GM21360 (cell line): ENCODE measurements around the gene MED8.

Experiments used
- ATAC-seq: cut with Tn5 transposase; IDR thresholded peaks from one replicate; pipeline ENCODE4 v1.9.1; 2021; ENCODE audit warnings: mild to moderate bottlenecking, moderate library complexity; ENCODE audit not compliant: unreplicated experiment

MED8 gene, protein sequence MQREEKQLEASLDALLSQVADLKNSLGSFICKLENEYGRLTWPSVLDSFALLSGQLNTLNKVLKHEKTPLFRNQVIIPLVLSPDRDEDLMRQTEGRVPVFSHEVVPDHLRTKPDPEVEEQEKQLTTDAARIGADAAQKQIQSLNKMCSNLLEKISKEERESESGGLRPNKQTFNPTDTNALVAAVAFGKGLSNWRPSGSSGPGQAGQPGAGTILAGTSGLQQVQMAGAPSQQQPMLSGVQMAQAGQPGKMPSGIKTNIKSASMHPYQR

DNA sequence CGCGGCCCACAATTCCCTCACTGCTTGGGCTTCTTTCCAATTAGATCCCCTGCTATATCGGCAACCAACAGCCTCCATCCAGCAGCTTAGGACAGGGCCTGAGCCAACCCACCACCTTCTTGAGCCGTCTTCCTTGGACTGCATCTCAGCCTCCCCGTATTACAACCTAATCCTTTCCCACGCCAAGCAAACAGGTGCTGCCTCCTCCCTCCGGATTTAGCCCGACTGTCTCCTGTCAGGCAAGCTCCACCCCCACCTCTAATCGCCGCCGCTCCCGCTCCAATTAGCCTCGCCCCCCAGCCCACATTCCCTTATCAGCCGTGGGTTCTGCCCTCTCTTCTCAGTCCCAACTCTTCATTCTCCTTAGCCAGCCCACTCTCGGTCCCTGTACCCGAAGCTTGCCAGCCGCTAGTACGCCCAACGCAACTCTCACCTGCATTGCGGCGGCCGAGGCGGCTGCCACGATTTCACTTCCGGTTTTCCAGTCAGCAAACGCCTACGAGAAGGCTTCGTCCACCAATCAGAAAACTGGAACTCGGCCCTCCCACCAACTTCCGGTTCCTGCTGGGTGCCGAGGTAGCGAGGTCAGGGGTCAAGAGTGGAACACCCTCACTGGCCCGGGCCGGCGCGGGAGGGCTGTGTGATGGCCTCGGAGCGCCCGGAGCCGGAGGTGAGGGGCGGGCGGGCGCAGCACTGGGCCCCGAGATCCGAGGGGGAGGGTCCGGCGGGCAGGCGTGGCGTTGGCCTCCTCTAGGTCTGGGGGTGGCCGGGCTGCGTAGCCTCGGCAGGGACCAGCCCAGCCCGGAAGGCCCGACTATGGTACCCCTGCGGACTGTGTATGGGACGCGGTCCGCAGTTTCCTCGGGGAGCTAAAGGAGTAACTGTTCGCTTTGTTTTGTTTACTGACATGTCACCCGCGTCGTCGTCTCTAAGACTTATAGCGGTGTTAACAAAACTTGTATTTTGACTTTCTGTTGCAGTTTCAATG, at the start of gene MED8, which contains the start of gene SZT2:
Gene MED8 (minus strand): TSS at position 475 of the 988 bp plus-strand sequence. CDS start 36 bp downstream, at position 439.
Gene SZT2 (plus strand): TSS at position 574 of the 988 bp plus-strand sequence. CDS start 70 bp downstream, at position 644.
- peak; percentile 78 for ATAC-seq

DNA sequence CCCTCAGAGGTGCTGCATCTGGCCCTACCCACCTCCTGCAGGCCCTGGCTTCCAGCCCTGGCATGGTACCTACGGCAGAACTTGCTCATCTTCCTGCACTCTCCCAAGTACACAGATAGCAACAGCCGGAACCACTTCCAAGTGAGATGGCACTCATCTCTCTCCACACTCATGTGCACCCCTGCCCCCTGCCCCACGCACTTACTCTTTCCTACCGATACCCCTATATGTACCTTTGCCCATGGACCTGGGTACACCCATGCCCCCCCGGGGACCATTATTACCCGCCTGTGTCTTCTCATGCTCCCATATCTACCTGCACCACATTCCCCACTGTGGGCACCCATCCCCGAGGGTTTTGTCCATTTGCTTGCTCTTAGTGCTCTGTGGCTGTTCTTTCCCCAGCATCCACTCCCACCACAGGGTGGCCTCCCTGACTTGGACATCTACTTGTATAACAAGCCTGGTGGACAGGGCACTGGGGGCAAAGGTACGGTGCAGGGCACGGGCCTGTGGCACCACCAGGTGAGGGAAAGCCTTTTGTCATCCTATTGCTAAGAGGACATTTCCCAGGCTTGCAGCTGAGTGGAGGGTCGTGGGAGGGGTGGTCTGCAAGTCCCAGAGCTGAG, 49.5 kb upstream of the MED8 start:
- no peak for ATAC-seq

DNA sequence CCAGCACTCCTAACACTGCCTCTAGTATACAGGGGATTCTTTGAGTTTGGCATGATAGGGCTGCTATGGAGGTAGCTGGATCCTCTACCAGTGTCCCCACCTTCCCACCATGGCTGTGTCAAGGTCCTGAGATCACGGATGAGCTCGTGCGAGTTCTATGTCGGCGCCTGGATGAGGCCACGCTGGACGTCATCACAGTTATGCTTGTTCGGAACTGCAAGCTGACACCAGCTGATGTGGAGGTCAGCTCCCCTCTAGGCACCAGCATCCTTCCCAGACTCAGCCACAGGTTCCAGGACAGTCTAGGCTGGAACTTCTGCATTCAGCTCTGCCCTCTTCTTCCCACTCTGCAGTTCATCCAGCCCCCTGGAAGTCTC, 49.0 kb upstream of the MED8 start:
- ATAC-seq: no peak

DNA sequence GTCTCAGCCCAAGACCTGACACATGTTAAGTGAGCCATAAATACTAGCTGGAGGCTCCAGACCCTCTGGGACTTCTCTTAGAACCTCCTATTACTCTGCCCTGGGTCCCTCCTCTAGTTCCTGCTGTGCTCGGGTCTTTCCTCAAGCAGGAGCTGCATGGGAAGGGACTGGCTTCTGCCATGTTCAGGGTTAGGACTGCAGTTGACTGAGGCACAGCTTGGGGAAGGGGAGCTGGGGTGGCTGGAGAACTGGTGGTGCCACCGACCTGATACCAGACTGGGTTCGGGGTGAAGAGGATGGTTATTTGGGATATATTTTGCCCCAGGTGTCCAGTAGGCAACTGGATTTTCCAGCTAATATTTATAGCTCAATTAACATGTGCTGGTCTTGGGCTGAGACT, 48.4 kb upstream of the MED8 start:
- ATAC-seq: no peak

DNA sequence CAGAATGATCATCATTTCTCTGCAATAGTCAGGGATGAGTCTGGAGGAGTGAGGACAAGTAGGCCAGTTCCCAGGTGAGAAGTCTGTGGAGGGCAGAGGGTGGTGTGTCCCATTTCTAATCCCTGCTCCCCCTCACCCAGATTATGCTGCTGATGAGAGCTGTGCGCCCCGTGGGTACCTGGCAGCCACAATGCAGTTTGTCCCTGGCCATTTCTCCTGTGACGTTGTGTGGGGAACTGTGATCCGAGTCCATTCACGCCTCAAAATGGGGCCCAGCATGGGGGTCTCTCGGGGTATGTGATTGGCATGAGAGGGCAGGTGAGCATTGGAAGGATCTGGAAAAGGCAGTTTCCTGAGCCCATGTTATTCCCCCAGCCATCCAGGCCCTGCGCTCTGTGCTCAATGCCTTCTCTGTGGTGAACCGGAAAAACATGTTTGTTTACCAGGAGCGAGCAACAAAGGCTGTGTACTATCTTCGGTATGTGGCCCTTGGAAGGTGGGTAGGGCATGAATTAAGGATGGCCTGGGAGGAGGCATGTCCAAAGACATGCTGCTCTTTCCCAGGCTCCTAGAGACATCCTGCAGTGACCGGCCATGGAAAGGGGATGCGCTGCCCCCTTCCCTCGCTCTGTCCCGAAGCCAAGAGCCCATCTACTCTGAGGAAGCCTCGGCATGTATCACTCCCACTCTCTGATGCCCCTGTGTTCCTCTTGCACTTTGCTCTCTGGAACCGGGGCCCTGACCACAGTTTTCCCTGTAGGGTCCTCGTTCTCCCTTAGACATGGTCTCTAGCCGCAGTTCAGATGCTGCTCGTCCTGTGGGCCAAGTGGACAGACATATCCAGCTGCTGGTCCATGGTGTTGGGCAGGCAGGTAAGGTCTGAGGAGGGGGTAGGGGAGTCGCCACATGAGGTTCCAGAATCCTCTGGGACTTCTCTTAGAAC, 47.7 kb upstream of the MED8 start:
- ATAC-seq: no peak

DNA sequence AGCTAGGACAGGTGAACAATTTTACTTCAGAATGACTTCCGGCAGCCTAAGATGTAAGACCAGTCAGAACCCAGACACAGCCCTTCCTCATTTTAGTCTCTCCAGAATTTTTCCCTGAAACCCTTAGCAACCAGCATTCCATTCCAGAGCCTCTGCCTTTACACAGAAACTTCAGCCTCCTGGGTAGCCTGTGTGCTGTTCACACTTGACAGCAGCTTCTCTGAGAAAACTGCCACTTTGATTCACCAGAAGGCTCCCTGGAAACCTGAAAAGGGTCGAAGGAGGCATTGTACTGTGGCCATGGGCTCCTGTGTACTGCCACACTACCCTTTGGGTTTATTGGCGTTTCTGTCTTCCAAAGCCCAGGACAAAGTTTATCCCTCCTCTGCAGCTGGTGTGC, 46.8 kb upstream of the MED8 start:
- no peak for ATAC-seq

DNA sequence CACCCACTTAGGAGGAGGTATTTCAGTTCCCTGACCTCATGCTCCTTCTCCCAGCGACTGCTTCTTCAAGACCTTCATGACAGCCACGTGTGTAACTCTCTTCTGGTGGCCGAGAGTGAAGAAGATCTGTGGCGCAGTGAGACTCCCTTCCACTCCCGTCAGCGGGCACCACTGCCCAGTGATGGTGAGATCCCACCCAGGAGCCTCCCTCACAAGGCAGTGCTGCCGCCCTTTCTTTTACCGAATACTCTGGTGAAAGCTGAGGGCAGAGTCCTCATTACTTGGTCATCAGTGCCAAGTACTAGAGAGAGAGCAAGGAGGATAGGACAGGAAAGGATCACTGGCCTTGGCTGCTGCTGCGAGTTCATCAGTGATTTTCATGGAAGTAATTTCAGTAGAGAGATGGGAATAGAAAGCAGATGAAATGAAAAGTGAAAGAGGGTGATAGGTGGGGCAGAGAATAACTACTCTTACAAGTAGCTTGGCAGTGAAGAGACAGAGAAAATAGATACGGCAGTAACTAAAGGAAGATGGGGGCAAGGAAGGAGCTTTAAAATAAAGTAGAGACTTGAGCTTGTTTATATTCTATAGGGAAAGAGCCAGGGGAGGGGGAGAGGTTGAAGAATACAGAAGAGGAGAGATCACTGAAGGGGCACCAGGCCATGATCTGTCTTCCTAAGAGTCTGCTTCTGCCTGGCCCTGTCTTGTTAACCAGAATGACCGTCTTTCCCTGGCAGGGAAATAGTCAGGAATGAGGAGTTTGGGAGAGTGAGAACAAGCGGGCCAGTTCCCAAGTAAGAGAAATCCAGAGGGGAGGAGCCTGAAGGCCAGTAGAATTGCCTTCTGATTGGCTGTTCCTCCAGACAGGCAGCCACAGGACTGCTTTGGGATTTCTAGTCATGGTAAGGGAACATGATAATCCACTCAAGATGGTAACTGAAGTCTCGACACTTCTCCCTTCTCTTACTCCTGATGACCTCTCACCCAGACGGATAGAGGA, 45.8 kb upstream of the MED8 start:
- no peak for ATAC-seq

DNA sequence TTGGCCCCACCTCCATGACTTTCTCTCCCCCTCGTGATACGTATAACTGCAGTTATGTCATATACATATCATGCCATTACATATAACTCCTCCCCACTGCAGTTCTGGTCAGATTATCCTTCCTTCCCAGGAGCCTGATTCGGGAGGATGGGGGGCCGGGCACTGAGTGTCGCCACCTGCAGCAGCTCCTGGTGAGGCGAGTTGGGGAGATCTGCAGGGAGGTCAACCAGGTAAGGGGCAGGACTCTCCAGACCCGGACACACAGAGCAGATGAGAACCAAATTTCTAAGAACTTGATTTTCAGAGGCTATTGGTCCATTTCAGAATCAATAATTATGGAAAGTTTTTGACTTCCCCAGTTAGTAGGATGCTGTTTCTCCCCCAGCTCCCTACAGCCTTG, 44.7 kb upstream of the MED8 start:
- ATAC-seq: no peak

DNA sequence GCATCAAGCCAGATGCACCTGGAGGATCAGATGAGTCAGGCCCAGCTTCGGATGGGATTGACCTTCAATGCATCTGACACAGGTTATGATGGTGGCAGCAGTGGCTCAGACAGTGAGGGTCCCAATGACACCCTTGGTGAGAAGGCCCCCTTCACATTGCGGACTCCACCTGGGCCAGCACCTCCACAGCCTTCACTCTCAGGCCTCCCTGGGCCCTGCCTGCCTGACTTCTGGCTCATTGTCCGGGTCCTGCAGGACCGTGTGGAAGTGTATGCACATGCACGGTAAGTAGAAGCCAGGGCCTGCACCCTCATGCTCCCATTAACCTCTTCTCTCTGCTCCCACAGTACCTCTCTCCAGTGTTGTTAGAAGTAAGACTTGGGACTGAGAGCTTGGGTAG, 43.3 kb upstream of the MED8 start:
- no peak for ATAC-seq

DNA sequence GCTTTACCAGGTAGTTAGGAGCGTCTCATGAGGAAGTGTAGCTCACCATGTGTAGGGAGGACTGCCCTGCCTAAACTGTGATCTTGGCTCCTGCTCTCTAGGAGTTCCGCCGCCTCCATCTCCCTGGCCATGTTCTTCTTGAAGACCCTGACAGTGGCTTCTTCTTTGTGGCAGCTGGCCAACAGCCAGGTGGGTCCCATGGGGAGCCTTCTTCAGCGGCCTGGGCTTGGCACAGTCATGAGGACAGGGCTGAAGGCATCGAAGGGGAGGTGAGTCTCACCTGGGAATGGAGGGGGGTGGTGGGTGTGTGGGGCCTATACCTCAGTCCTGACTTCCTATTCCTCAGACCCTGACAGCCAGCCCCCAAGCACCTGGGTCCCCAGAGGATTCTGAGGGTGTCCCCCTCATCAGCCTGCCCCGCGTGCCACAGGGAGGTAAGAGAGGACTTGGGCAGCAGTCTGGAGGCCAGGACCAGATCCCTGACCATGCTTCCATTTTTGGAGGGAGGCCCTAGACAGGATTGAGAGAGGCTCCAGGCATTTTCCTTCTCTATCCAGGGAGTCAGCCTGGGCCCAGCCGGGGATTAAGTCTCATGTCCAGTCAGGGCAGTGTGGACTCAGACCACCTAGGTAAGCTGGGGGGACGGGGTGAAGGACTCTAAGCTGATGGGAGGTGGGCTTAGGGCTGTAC, 42.7 kb upstream of the MED8 start:
- ATAC-seq: no peak

DNA sequence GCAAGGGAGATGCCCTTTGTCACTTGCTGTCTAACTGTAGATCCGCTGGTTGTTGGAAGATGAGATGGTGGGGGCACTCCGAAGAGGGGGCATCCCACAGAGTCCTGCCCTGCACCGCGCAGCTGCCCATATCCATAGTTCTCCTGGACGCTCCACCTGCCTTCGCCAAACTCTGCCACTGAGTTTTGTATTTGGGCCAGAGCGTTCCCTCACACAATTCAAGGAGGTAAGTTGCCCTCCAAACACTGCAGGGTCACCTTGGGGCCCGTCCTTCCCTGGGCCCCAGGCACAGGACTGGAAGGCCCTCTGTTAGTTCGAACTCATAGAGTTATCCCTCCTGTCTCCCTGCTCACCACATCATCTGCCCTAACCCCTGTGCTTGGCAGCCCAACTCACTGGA, 42.1 kb upstream of the MED8 start:
- no peak for ATAC-seq

DNA sequence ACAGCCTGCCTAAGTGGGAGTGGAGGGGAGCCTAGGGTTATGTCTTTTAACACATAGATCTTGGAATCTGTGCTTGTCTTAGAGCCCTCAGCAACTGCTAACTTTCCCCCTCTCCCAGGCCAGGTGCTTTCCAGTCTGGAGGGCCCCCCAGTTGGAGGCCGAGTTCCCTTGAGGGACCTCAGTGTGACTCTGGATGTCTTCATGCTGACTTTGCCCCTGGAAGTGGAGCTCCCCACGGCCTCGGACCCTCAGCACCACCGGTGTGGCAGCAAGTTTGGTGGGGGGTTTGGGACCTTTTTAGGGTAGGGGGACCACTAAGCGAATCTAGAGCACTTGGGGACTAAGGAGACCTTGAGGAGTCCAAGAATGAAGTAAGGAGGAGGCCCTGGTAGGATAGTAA, 41.2 kb upstream of the MED8 start:
- ATAC-seq: no peak

DNA sequence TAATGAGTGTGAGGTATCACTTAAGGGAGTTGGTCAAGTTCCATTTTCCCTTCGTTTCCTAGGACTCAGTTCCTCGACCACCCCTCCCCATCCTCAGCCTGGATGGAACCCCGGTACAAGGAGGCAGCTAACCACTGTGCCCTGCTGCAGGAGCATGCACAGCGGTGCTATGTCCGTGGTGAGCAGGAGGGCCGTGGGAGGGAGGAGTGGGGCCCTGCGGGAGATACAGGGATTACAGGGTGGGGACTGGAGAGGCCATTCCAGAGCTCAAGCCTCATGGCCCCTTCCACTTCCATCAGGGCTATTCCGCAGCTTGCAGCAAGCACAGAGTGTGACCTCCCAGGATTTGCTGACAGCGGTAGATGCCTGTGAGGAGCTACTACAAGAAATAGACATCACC, 38.3 kb upstream of the MED8 start:
- no peak for ATAC-seq

DNA sequence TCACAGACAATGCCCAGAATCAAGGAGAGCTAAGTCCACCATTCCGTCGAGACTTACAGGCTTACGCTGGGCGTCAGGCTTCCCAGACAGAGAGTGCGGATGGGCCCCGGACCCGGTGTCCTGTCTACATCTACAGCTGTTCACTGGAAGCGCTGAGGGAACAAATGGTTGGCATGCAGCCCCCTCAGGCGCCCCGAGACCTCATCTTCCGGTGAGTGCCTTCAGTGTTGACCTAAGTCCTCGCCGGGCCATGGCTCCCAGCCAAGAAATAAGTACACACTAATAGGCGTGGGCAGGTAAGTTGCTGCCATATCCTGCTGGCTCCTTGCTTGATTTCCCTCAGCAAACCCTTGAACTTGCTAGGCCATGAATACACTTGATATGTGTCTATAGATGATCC, 37.9 kb upstream of the MED8 start:
- ATAC-seq: no peak

DNA sequence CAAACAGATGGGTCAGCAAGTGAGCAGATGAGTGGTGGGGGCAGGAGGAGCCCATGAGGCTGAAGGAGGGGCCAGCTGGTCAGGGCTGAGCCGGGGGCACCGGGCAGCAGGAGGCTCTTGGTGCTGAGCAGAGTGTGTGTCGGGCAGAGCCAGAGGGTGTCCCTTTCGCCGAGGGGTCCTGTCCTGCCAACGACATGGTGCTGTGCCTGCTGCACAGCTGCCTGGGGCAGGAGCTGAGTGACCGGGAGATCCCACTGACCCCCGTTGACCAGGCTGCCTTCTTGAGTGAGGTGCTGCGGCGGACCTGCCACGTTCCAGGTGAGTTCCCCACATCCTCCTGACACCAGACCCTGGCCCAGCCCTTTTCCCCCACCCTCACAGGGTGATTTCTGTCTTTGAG, 36.6 kb upstream of the MED8 start:
- no peak for ATAC-seq

DNA sequence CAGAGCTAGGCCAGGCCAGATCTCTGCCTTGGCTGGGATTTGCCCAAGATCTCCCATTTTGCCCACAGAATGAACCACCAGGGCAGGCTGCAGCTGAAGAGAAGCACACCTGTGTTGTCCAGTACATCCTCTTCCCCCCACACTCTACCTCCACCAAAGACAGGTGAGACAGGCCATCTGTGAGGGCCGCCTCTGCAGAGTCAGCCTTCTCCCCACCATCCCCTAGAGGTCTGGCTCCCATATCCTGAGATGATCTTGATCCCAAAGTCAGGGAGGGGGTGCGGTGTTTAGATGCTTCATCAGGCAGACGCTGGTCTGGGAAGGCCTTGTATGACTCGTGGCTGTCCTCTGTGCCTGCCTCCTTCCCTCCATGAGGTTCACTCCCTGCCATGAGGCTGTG, 35.4 kb upstream of the MED8 start:
- ATAC-seq: no peak

DNA sequence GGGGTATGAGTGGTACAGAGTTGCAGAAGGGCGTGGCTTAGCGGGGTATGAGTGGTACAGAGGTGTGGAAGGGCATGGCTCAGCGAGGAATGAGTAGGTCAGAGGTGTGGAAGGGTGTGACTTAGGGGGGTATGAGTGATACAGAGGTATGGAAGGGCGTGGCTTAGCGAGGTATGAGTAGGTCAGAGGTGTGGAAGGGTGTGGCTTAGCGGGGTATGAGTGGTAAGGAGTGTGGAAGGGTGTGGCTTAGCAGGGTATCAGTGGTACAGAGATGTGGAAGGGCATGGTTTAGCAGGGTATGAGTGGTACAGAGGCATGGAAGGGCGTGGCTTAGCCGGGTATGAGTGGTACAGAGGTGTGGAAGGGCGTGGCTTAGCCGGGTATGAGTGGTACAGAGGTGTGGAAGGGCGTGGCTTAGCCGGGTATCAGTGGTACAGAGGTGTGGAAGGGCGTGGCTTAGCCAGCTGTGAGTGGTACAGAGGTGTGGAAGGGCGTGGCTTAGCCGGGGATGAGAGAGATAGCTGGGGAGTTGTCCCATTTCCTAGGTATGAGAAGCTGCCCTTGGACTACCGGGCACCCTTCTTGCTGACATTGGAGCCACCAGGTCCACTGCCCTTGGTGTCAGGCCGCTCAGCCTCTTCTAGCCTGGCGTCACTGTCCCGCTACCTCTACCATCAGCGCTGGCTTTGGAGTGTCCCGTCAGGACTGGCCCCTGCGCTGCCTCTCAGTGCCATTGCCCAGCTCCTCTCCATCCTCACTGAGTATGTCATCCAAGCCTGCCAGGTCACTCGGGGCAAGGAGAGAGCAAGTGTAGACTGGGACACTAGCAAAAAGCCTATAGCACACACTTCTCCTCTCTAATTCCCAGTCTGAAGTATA, 34.3 kb upstream of the MED8 start:
- ATAC-seq: no peak
